Motor neuron (in vitro differentiated cells): Measurements from ENCODE around the gene HNRNPDL. TPM values are rescaled to one million over a fixed set of nuclear protein-coding genes. Genes with fewer than 3 reads are reported as not detected.

Experiments used
- ATAC-seq, 8 experiments: fragments of 200-7000 bp; cut with Tn5 transposase; replicated peaks in 6 of 8; 2 replicates each; pipeline ENCODE4 v1.8.0; 2021; ENCODE audit warnings: mild to moderate bottlenecking in 8 of 8, moderate library complexity in 8 of 8
- H3K27ac ChIP-seq, 2 donors: fragments of 250-450 bp; sonication (Bioruptor Pico); 2 replicates each; pipeline ENCODE4 v1.9.0; 2021; ENCODE audit warnings: antibody characterized with exemption in 2 of 2, mild to moderate bottlenecking in 2 of 2, moderate library complexity in 1 of 2
- H3K4me1 ChIP-seq, 2 donors: fragments of 250-450 bp; sonication (Bioruptor Pico); replicated peaks in 1 of 2; 2 replicates each; pipeline ENCODE4 v1.6.1; 2021; ENCODE audit warnings: antibody characterized with exemption in 2 of 2, mild to moderate bottlenecking in 2 of 2, moderate library complexity in 1 of 2
- H3K4me3 ChIP-seq, 5 donors: fragments of 250-450 bp; sonication (Bioruptor Pico); 2 replicates each; pipeline ENCODE4 v1.9.0; 2021; ENCODE audit warnings: antibody characterized with exemption in 5 of 5, mild to moderate bottlenecking in 5 of 5, moderate library complexity in 4 of 5
- WGBS, 10 experiments: fragments of 450-650 bp; shearing (Covaris generic); methylation state at CpG; one replicate each; pipeline ENCODE4 v1.0.0; 2022; 5-methylcytosine and 5-hydroxymethylcytosine counted together
- in situ Hi-C, 9 experiments: fragments of 400-800 bp; cut with MboI; loops; one replicate each; pipeline ENCODE4 v1.15.0; 2021; ENCODE audit warnings: low sequenced_read_pairs in 9 of 9, low pct_unique_long_range_greater_than_20kb in 2 of 9; ENCODE audit not compliant: unreplicated experiment in 9 of 9
- total RNA-seq, 8 experiments: library from RNA; unstranded; fragments of 300-600 nt; gene quantifications; 2 replicates each; pipeline versions ENCODE4 v1.2.3 to v1.2.4, GENCODE V29; 2022

HNRNPDL gene
- total RNA-seq, 8 experiments from 2014 or later = 255 to 791 (median 419) TPM

GRCh38 chr4:82457266-82457665 is 27.0 kb upstream of the HNRNPDL start:
- ATAC-seq = no peak
- Histone ChIP-seq H3K4me1 (no peaks in the 10 kb centered on the region), H3K27ac (no peak overlapping the region), H3K4me3 (no peak overlapping the region)
- 80 to 100% (median 96%) methylated on average over 1 to 6 of the region's 7 CpGs; no CpG with 5 or more reads in 3 of the 10 experiments for WGBS, 10 experiments
- in situ Hi-C loops = loop anchor here in 4 of 9 experiments (25.0 kb wide), 3 partner anchors 280 to 805 kb away; no protein-coding TSS in a partner anchor

DNA sequence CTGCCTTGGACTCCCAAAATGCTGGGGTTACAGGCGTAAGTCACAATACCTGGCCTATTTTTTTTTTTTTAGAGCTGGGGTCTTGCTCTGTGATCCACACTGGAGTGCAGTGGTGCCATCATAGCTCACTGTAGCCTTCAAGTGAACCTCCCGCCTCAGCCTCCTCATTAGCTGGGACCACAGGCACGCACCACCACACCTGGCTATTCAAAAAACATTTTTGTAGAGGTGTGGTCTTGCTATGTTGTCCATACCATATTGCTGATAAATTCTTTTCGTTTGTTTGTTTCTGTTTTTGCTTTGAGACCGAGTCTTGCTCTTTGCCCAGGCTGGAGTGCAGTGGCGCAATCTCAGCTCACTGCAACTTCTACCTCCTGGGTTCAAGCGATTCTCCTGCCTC is 21.8 kb upstream of the HNRNPDL start:
- 86 to 100% (median 100%) methylated on average over 1 to 6 of the region's 7 CpGs; no CpG with 5 or more reads in 1 of the 10 experiments for WGBS, 10 experiments
- no peak for ATAC-seq
- no peaks in the 10 kb centered on the region for H3K4me1 ChIP-seq
- H3K4me3 ChIP-seq = no peak overlapping the region
- in situ Hi-C loops = loop anchor here in 4 of 9 experiments (25.0 kb wide), 3 partner anchors 285 to 810 kb away; no protein-coding TSS in a partner anchor
- H3K27ac ChIP-seq = no peak overlapping the region

- in situ Hi-C loops = loop anchor here in 4 of 9 experiments (25.0 kb wide), 3 partner anchors 286 to 811 kb away; no protein-coding TSS in a partner anchor
Measured at GRCh38 chr4:82450966-82451755, 20.9 kb upstream of the HNRNPDL start.

GRCh38 chr4:82447886-82448285 is 17.6 kb upstream of the HNRNPDL start:
- Histone ChIP-seq H3K4me1 (no peaks in the 10 kb centered on the region), H3K27ac (no peak overlapping the region), H3K4me3 (no peak overlapping the region)
- WGBS, 10 experiments = 80 to 100% (median 94%) methylated on average over 1 of the region's 1 CpG; no CpG with 5 or more reads in 2 of the 10 experiments
- in situ Hi-C loops = no loop called here
- ATAC-seq = no peak

More at GRCh38 chr4:82450966-82451755, 20.9 kb upstream of the HNRNPDL start:
- Histone ChIP-seq H3K4me3 (no peak overlapping the region), H3K4me1 (no peaks in the 10 kb centered on the region), H3K27ac (no peak overlapping the region)
- WGBS, 10 experiments = 40 to 100% (median 90%) methylated on average over 1 to 12 of the region's 13 CpGs; no CpG with 5 or more reads in 1 of the 10 experiments
- peak in 1 of 8 experiments; percentile 18 for ATAC-seq

DNA sequence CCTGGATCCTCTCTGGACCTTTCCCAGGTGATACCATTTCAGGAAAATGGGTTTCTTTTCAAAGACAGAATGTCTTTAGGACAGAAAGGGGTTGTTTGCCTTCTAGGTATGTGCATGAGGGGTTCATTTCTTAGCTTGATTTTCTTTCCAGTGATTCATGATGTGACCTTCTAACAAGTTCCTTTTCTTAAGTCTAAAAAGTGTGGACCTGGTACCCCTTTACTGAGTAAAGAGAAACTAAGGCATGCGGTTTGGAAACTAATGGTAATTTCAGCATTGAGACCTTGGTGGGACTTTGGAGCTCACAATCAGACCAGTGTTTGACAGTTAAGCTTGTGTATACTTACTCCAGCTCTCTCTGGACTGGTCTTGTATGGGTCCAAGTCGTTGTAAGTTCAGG is 8.8 kb upstream of the HNRNPDL start:
- no peak for ATAC-seq
- WGBS, 10 experiments = 73 to 100% (median 87%) methylated on average over 1 to 2 of the region's 2 CpGs; no CpG with 5 or more reads in 2 of the 10 experiments
- Histone ChIP-seq H3K4me1 (no peaks in the 10 kb centered on the region), H3K27ac (no peak overlapping the region), H3K4me3 (no peak overlapping the region)
- in situ Hi-C loops = no loop called here

DNA sequence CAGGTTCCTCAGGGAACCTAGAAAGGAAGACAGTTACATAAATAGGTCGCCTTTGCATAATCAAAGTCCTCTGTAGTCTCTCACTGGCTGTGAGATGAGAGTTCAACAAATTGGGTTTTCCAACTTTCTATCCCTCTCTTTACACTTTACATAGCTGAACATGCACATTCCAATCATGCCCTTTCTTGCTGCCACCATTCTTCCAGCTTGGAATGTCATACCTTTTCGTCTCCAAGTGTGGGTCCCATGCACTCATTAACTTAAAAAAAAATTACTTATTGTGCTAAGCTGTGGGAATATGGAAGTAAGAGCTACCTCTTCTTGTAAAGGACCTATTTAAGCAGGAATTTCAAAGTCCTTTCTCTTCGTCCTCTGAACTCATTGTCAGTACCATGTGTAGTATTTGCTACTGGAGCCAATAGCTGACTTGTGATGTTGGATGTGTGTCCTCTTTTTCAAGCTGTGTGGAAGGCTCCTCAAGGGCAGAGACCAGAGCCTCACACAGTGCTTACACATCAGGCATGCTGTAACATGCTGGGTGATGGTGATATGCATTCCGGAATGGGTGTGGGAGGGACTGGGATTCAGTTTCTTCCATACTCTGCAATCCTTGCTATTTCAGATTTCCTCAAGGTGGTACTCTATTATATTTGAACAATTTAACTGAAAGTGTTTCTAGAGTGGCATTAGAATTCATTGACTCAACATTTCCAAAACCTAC is 7.2 kb upstream of the HNRNPDL start:
- H3K27ac ChIP-seq = no peak overlapping the region
- peak in 4 of 8 experiments; percentile 40 to 97 (median 92) for ATAC-seq
- in situ Hi-C loops = no loop called here
- peaks cover 4 to 6% of the 10 kb centered on the region in 2 donors for H3K4me1 ChIP-seq
- 18 to 100% (median 84%) methylated on average over 1 to 4 of the region's 4 CpGs; no CpG with 5 or more reads in 1 of the 10 experiments for WGBS, 10 experiments
- H3K4me3 ChIP-seq = no peak overlapping the region

GRCh38 chr4:82436780-82437179 is 6.5 kb upstream of the HNRNPDL start:
- in situ Hi-C loops = no loop called here
- Histone ChIP-seq H3K4me3 (no peak overlapping the region), H3K27ac (no peak overlapping the region), H3K4me1 (peaks cover 6 to 11% of the 10 kb centered on the region in 2 donors)
- WGBS, 10 experiments = 40 to 100% (median 100%) methylated on average over 1 to 4 of the region's 4 CpGs; no CpG with 5 or more reads in 3 of the 10 experiments
- ATAC-seq = no peak

DNA sequence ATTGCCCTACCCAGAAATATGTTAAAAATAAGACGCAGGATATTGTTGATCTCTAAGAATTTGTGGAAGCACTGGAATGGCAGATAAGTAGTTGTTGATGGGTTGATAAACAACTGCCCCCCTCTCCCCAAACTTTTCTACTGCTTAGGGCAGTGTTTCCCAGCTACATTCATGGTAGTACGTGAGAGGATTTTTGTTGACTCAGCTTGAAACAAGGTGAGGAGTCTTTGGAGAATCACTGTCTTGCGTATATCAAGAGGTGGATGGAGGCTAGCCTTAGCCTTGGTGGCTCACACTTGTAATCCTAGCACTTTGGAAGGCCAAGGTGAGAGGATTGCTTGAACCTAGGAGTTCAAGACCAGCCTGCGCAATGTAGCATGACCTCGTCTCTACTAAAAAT is 5.9 kb upstream of the HNRNPDL start:
- Histone ChIP-seq H3K4me1 (peaks cover 6 to 11% of the 10 kb centered on the region in 2 donors), H3K27ac (no peak overlapping the region), H3K4me3 (no peak overlapping the region)
- WGBS, 10 experiments = 79 to 100% (median 98%) methylated on average over 1 to 4 of the region's 5 CpGs; no CpG with 5 or more reads in 2 of the 10 experiments
- in situ Hi-C loops = no loop called here
- no peak for ATAC-seq

- Histone ChIP-seq H3K4me1 (peaks cover 6 to 11% of the 10 kb centered on the region in 2 donors), H3K27ac (no peak overlapping the region), H3K4me3 (no peak overlapping the region)
- in situ Hi-C loops = no loop called here
- no peak for ATAC-seq
- WGBS, 10 experiments = 93 to 100% (median 98%) methylated on average over 1 to 7 of the region's 7 CpGs; no CpG with 5 or more reads in 5 of the 10 experiments
Measured at GRCh38 chr4:82434949-82435348, 4.7 kb upstream of the HNRNPDL start.

GRCh38 chr4:82433791-82434190 is 3.5 kb upstream of the HNRNPDL start:
- Histone ChIP-seq H3K4me3 (no peak overlapping the region), H3K4me1 (peaks cover 6 to 11% of the 10 kb centered on the region in 2 donors), H3K27ac (no peak overlapping the region)
- ATAC-seq = no peak
- WGBS, 10 experiments = 75 to 100% (median 90%) methylated on average over 1 to 2 of the region's 2 CpGs; no CpG with 5 or more reads in 5 of the 10 experiments
- in situ Hi-C loops = no loop called here

GRCh38 chr4:82432596-82432995 is 2.3 kb upstream of the HNRNPDL start:
- WGBS, 10 experiments = 68 to 100% (median 87%) methylated on average over 2 to 14 of the region's 18 CpGs; no CpG with 5 or more reads in 1 of the 10 experiments
- H3K4me3 ChIP-seq = no peak overlapping the region

GRCh38 chr4:82431831-82432230 is 1.6 kb upstream of the HNRNPDL start:
- ATAC-seq = no peak
- 67 to 100% (median 80%) methylated on average over 1 to 3 of the region's 4 CpGs; no CpG with 5 or more reads in 2 of the 10 experiments for WGBS, 10 experiments
- peak overlapping the region; percentile 70 to 99 (median 96) for H3K4me3 ChIP-seq
- peaks cover 6 to 15% of the 10 kb centered on the region in 2 donors for H3K4me1 ChIP-seq
- in situ Hi-C loops = no loop called here
- H3K27ac ChIP-seq = no peak overlapping the region

More at GRCh38 chr4:82432596-82432995, 2.3 kb upstream of the HNRNPDL start:
- ATAC-seq = no peak
- no peak overlapping the region for H3K27ac ChIP-seq
- peaks cover 6 to 11% of the 10 kb centered on the region in 2 donors for H3K4me1 ChIP-seq
- in situ Hi-C loops = no loop called here
